Osteoblast (primary cell): ENCODE measurements around the gene NUP153. TPM values are rescaled to one million over a fixed set of nuclear protein-coding genes. Genes with fewer than 3 reads are reported as not detected.

Experiments used
- DNase-seq: peaks from one replicate; pipeline ENCODE4 v3.0.0; 2011; ENCODE audit warnings: low spot score, mixed read lengths; ENCODE audit not compliant: insufficient read length; ENCODE audit errors: missing footprints
- H2AFZ ChIP-seq: 2 replicates; pipeline ENCODE4 v1.6.0; 2011; ENCODE audit warnings: mild to moderate bottlenecking, low read length
- H3K27ac ChIP-seq: 2 replicates; pipeline ENCODE4 v1.5.1; 2011; ENCODE audit warnings: mild to moderate bottlenecking, low read depth, low read length, moderate library complexity
- H3K27me3 ChIP-seq: 2 replicates; pipeline ENCODE4 v1.6.0; 2012; ENCODE audit warnings: mild to moderate bottlenecking, control low read depth, inconsistent platforms, low read length, moderate library complexity; ENCODE audit not compliant: insufficient read depth
- H3K36me3 ChIP-seq: 2 replicates; pipeline ENCODE4 v1.5.1; 2011; ENCODE audit warnings: mild to moderate bottlenecking, low read length, control low read depth, moderate library complexity; ENCODE audit not compliant: insufficient read depth
- H3K4me1 ChIP-seq: 2 replicates; pipeline ENCODE4 v1.5.1; 2011; ENCODE audit warnings: mild to moderate bottlenecking, low read length, control low read depth, moderate library complexity; ENCODE audit not compliant: insufficient read depth
- H3K4me2 ChIP-seq: 2 replicates; pipeline ENCODE4 v1.6.0; 2011; ENCODE audit warnings: mild to moderate bottlenecking, low read length; ENCODE audit not compliant: insufficient read depth
- H3K4me3 ChIP-seq: fragments of 200-600 bp; sonication (generic); 3 replicates; pipeline ENCODE4 v1.5.1; 2012; ENCODE audit warnings: mild to moderate bottlenecking, low read length, inconsistent platforms; ENCODE audit not compliant: insufficient read depth
- H3K79me2 ChIP-seq: 2 replicates; pipeline ENCODE4 v1.6.0; 2012; ENCODE audit warnings: mild to moderate bottlenecking, low read length, control low read depth, inconsistent platforms; ENCODE audit not compliant: insufficient read depth
- H3K9me3 ChIP-seq: 2 replicates; pipeline ENCODE4 v1.5.1; 2011; ENCODE audit warnings: low read depth, low read length, control low read depth
- H4K20me1 ChIP-seq: 2 replicates; pipeline ENCODE4 v1.6.0; 2012; ENCODE audit warnings: mild to moderate bottlenecking, low read length, control low read depth; ENCODE audit not compliant: insufficient read depth
- total RNA-seq: library from RNA; depleted of rRNA; stranded (reverse); fragments of >200 nt; gene quantifications from 2 replicates; pipeline ENCODE4 v1.2.3, GENCODE V29; 2012
- TF ChIP-seq, protein P1 (sequence below): IDR thresholded peaks from 2 replicates; pipeline ENCODE4 v1.5.1; 2011; ENCODE audit warnings: mild to moderate bottlenecking, low read depth, low read length, moderate library complexity; ENCODE audit errors: extremely low read depth

The NUP153 gene
- total RNA-seq, 1 donor: 28.6 TPM

DNA sequence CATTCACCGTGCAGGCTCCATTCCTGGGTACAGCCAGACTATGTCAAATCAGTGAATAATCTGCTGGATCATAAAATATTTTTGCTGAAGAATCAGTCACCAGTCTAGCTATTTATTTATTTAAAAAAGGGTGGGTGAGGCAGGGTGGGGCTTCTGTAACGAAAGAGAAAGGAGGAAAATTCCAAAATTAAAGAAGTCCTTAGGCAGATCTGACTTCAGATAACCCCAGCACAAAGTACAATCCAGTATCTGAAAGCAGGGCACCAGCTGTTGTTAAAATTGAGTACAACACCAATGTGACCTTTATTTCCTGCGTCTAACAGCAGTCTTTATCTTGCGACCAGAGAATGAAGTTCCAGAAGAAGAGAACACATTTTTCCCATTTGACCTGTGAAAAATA, 90.9 kb downstream of the NUP153 start:
- H3K36me3 ChIP-seq: peaks cover 23% of the 10 kb centered on the region
- no peak for DNase-seq
- no peaks in the 10 kb centered on the region for H3K4me1 ChIP-seq
- H3K4me3 ChIP-seq: no peak overlapping the region
- H4K20me1 ChIP-seq: no peaks in the 10 kb centered on the region
- H3K9me3 ChIP-seq: no peaks in the 10 kb centered on the region
- no peak overlapping the region for H2AFZ ChIP-seq
- TF ChIP-seq, protein P1, sequence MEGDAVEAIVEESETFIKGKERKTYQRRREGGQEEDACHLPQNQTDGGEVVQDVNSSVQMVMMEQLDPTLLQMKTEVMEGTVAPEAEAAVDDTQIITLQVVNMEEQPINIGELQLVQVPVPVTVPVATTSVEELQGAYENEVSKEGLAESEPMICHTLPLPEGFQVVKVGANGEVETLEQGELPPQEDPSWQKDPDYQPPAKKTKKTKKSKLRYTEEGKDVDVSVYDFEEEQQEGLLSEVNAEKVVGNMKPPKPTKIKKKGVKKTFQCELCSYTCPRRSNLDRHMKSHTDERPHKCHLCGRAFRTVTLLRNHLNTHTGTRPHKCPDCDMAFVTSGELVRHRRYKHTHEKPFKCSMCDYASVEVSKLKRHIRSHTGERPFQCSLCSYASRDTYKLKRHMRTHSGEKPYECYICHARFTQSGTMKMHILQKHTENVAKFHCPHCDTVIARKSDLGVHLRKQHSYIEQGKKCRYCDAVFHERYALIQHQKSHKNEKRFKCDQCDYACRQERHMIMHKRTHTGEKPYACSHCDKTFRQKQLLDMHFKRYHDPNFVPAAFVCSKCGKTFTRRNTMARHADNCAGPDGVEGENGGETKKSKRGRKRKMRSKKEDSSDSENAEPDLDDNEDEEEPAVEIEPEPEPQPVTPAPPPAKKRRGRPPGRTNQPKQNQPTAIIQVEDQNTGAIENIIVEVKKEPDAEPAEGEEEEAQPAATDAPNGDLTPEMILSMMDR: no peak
- no peak overlapping the region for H3K4me2 ChIP-seq
- H3K27ac ChIP-seq: no peak overlapping the region
- H3K79me2 ChIP-seq: peaks cover 26% of the 10 kb centered on the region
- H3K27me3 ChIP-seq: no peaks in the 10 kb centered on the region

DNA sequence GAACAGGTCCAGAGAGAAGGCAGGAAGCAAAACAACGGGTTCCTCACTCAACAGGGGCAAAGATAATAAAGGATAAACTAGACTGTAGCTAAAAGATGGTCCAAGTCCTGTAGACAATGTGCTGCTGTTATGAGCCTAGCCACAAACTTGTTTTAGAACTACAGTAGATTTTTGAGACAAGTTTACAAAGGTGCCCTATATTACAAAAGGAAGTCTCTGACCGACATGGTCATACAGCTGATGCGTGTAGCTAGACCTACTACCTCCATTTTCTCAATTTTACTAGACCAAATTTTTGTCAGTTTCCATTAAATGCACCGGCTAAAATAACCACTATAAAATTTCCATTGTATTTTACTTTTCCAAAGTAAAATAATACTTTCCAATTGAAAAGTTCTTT, 94.7 kb downstream of the NUP153 start:
- H3K9me3 ChIP-seq: no peaks in the 10 kb centered on the region
- no peaks in the 10 kb centered on the region for H3K27me3 ChIP-seq
- no peaks in the 10 kb centered on the region for H3K4me1 ChIP-seq
- TF ChIP-seq, protein P1: no peak
- H3K4me3 ChIP-seq: no peak overlapping the region
- DNase-seq: no peak
- no peak overlapping the region for H3K4me2 ChIP-seq
- peaks cover 3% of the 10 kb centered on the region for H3K79me2 ChIP-seq
- H3K27ac ChIP-seq: no peak overlapping the region
- H2AFZ ChIP-seq: no peak overlapping the region
- H4K20me1 ChIP-seq: no peaks in the 10 kb centered on the region
- H3K36me3 ChIP-seq: peaks cover 33% of the 10 kb centered on the region

DNA sequence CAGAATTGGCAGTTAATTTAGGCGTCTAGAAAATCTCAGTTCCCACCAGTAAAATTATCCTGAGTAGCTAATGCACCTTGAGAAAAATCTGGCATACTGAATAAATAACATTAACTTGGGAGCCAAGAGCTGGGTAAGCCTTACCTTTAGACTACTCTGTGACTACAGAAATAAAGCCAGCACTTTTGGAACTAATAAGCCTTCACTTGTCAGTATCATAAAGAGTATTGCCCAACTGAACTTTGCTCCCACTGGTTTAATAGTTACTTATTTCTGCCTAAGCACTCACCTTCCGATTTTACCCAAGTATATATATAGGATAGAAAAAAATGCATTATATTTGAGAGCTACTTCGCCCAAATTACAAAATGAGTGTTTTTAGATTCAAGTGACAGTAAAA, 95.9 kb downstream of the NUP153 start:
- H3K4me3 ChIP-seq: no peak overlapping the region
- H3K36me3 ChIP-seq: peaks cover 28% of the 10 kb centered on the region

DNA sequence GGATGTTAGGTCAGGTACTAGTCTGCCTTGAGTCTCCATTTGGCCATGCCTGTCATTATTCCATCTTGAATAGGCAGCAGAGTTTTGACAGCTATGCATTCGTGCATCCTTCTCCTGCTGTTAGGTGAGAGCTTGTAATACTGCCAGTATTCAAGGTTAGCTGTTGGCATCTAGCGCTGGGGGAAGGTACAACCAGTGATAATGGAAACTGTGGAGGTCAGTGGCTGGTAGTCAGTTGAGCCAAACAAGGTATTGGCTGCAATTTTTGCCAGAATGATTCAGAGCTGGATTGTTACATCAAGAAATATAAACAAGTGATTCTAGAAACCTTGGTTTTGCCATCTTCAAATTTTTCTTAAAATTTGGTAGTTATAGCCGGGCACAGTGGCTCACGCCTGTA, 100.1 kb downstream of the NUP153 start:
- H3K36me3 ChIP-seq: peaks cover 30% of the 10 kb centered on the region
- TF ChIP-seq, protein P1: no peak
- DNase-seq: no peak

More for the DNA sequence above, 95.9 kb downstream of the NUP153 start:
- H3K4me1 ChIP-seq: no peaks in the 10 kb centered on the region
- H3K27ac ChIP-seq: no peak overlapping the region
- H2AFZ ChIP-seq: no peak overlapping the region
- no peaks in the 10 kb centered on the region for H3K9me3 ChIP-seq
- H4K20me1 ChIP-seq: no peaks in the 10 kb centered on the region
- H3K4me2 ChIP-seq: no peak overlapping the region
- no peaks in the 10 kb centered on the region for H3K79me2 ChIP-seq
- TF ChIP-seq, protein P1: no peak
- H3K27me3 ChIP-seq: no peaks in the 10 kb centered on the region
- DNase-seq: no peak

More for the DNA sequence above, 100.1 kb downstream of the NUP153 start:
- no peak overlapping the region for H3K4me2 ChIP-seq
- H3K9me3 ChIP-seq: no peaks in the 10 kb centered on the region
- no peak overlapping the region for H2AFZ ChIP-seq
- no peaks in the 10 kb centered on the region for H3K27me3 ChIP-seq
- no peaks in the 10 kb centered on the region for H3K4me1 ChIP-seq
- peaks cover 4% of the 10 kb centered on the region for H3K79me2 ChIP-seq
- H4K20me1 ChIP-seq: no peaks in the 10 kb centered on the region
- no peak overlapping the region for H3K27ac ChIP-seq
- H3K4me3 ChIP-seq: no peak overlapping the region
